Stimulated activated CD4-positive, alpha-beta T cell treated with anti-CD3 and anti-CD28 coated beads, Interleukin-4, amount 100 ng/mL, for 4 hours (primary cell): Measurements from ENCODE around the gene BCL2.
"Not testable (repeated sequence)": the region's sequence is repeated elsewhere in the genome, so short reads cannot be mapped to it uniquely, and the experiment has no call there.

Experiments
- DNase-seq, 2 experiments: peaks; one replicate each; pipeline ENCODE4 v3.0.0-alpha.2; 2020

The BCL2 gene

DNA sequence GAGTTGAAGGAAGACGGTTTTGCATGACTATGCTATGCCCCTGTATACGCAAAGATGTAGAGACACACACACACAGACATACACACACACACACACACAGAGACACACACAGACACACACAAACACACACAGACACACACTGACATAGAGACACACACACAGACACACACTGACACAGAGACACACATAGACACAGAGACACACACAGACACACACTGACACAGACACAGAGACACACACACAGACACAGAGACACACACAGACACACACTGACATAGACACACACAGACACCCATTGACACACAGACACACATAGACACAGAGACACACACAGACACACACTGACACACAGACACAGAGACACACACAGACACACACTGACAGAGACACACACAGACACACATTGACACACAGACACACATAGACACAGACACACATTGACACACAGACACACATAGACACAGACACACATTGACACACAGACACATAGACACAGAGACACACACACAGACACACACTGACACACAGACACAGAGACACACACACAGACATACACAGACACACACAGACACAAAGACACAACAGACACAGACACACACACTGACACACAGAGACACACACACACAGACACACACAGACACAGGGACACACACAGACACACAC is 121.3 kb downstream of the BCL2 start:
- DNase-seq = no peak

DNA sequence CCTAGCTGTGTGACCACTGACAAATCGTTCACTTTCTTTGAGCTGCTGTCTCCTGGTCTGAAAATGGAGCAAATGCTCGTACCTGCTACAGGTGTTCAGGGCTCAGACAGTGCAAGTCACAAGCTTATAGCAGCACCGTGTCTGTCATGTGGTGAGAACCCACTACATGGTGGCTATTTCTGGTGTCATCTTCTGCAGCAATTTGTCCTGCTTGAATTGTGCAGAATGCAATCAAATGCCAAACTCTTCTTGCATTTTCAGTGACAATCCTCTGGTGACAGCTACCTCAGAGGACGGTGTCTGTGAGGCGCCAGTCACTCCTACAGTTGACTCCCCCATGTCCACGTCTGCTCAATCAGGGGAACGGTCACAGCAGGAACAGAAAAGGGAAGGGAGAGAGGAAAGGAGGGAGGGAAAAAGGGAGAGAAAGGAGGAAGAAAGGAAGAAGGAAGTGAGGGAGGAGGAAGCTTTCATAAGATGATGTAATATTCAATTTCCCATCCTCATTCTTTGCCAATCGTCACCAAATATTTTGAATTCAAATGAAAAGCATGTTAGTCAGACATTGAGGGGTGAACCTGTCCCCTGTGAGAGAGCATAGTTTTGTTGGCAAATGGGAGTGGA is 122.2 kb downstream of the BCL2 start:
- no peak for DNase-seq

DNA sequence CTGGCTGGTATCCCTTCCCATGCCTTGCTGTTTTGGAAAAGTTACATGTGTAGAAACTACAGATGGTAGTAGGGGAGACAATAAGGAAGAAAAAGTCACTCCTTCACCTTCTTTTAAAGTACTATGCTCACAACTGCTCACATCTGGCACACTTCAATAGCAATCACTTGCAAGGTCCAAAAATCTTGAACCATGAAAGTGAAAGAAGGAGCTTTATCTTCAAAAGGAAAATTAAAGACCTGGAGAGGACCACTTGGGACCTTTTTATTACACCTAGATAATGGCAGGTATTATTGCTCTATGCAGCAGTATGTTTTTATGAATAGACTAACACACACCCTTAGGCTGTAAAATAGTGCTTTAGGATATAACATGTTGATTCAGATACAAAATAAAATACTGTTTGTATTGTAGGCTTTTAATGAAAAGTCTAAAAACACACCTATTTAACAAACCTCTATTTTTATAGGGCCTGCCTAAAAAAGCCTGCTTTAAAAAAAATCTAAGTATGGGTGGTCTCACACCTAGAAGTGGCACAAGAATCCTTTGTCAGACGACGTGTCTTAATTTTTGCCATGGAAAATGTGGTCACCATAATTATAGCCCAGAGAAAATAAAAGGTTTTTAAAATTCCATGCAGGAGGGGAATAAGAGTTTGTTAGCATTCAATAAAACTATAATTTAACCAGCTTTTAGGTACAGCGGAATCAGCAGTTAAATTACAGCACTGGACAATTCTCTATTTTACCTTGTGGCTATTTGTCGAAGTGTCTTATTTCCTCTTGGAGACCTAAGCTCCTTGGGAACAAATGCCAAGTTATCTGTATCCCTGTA is 124.0 kb downstream of the BCL2 start:
- no peak for DNase-seq

DNA sequence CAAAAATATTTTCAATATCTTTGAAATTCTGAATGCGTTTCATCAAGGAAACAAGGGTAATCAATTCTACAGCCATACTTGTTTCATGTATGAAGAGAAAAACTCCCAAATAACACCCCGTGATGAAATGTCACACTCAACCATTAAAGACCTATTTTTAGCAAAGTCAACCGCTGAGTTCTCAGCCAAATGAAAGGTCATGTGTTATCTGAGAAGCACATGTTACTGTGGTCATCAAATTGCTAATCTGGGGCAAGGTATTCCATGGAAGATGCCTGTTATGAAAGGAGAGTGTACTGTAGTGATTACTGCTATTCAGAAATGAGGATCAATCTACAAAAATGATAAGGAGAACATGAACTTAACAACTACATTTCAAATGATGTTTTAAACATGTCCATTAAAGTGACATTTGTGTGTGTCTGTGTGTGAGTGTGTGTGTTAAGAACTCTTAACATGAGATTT is 126.7 kb downstream of the BCL2 start:
- no peak for DNase-seq

DNA sequence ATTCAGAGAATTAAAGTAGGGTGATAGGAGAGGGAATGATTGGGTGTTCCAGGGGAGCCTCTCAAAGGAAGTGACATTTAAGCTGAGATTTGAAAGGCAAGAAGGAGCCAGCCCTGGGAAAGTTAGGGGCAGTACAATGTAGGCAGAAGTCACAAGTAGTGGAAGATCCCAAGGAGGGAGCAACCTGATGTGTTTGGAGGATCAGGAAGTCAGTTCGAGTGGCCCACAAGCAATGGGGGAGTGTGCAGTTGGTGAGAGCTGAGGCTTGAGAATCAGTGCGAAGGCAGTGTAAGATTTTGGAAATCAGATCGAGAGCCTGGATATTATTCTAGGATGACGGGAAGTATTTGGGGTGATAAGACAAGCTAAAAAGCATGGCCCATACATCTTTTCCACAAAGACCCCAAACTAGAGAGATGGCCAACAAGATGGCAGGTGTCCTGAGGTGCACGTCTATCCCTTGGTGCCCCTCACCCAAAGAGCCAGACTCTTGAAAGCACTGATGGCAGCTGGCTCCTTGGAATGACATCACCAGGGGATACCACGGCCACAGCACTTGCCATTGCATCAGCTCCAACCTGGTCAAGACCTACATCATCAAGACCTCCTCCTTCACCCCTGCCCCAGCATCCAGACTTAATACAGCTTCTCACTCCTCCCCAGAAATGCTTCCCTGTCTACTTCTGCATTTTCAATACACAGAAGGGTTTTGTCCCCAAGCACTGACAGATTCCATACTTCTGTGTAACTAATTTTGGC is 127.3 kb downstream of the BCL2 start:
- no peak for DNase-seq

DNA sequence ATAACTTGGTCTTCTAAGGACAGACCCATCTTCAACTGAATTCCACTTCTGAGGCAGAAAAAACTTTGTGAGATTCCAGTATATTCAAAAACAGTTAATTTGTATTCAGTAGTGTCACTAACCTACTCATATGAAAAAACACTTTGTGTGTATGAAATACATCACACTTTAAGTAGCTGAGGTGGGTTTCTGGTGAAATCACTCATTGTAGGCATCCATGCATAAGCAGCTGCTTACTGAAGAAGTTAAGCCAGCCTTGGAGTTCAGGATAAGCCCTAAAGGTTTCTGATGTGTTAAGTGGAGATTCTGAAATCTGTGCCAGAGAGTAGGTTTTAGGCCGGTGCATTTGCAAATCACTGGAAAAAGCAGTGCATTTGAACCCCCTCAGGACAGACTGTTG is 128.2 kb downstream of the BCL2 start:
- no peak for DNase-seq

DNA sequence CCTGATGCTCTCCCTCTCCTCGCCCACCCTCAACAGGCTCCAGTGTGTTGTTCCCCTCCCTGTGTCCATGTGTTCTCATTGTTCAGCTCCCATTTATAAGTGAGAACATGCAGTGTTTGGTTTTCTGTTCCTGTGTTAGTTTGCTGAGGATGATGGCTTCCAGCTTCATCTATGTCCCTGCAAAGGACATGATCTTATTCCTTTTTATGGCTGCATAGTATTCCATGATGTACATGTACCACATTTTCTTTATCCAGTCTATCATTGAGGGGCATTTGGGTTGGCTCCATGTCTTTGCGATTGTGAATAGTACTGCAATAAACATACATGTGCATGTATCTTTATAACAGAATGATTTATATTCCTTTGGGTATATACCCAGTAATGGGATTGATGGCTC is 128.7 kb downstream of the BCL2 start:
- DNase-seq = not testable (repeated sequence)

DNA sequence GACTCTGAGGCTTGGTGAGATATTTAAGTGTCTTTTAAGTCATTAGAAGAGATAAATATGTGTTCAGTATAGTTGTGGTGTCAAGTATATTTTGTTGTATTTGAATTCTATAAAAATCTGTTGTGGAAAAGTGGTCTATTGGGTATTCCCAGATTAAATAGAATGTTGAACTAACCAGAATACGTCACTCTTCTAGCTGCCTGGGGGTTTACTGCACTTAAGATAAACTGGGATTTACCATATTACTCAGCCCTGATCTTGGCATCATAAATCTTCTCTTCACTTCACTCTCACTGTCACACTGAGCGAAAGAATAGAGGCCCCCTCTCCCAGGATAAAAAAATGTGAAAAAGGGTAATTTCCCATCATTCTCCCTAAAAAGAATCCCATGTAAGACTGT is 129.8 kb downstream of the BCL2 start:
- no peak for DNase-seq

DNA sequence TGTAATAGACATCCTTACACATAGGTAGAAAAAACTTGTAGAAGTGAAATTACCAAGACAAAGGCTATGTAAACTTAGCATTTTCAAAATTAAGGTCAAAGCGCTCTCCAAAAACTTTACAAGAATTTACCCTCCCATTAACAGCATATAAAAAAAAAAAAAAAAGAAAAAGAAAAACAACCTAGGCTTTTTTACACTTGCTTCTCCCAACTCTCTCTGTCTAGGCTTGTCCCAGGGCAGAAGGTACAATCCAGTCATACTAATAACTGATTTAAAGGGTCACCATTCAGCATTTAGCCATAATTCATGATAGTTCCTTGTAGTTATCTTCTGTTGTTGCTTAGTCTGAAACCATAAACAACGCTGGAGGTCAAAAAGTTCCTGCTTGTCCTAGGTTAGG is 130.5 kb downstream of the BCL2 start:
- DNase-seq = no peak

DNA sequence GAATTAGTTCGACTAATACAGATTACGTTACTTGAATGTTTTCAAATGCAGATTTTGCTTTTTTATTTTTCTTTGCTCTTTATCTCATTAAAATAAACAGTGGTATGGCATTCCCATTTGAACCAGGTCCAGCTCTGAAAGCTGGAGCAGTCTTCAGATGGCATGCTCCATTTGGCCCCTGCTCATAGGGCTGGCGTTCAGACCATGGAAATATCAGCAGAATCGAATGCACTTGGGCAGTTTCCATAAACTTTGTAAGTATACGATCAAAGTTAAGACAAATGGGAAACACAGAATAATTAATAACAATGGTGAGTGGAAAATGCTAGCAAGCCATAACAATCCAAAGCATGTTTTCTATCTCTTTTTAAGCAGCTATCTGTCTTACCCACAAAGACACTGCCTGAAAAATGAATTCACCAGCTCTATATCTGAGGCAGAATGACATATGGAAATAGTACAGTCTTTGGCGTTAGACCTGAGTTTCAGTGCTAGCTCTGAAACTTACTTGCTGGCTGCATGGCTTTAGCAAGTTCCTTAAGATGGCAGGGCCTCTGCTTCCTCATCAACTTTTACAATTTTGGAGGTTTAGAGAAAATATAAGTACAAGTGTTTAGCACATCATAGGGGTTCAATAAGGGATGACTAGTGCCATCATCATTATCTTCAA is 131.6 kb downstream of the BCL2 start:
- DNase-seq = no peak

DNA sequence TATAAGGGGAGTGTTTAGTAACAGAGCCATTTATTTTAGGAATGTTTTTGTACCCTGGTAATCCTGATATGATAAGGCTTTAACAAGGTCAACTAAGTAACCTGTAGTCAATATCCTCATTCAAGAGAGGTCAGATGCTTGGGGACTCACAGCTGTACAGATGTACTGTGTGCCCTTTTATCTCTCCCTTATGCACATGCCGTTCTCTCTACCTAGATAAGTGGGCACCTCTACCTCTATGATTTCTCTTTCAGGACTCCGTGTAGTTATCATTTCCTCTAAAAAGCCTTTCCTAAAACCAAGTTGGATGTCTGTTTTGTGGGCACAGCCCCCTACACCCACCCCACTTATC is 132.4 kb downstream of the BCL2 start:
- DNase-seq = no peak

DNA sequence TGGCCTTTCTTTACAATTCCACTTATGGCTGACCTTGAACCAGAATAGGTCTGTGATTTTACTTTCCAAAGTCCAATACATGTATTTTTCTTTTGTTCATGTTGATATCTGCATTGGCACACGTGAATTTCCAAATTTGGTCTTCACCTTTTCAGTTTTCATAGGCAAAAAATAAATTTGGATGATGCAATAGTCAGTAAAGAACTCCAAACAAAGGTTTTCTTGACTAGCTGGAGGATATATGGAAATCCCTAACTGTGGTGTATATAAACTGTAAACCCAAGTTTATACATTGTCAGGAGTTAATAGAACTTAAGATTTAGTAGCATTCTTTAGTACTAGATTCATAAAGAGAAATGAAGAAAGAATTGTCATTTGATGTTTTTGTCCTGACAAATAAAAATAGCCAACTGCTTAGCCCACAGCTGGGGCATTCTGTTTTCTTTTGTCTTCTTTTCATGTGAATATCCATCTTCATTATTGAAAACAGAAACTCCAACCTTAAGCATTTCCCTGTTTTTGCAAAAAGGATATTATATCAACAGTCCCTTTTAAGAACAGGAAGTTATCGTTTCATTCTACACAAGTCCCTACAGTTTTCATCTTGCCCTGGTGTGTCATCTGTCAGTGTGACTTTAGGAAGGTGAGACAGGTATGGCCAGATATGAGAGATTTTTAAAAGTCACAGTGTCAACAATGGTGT is 132.9 kb downstream of the BCL2 start:
- no peak for DNase-seq

DNA sequence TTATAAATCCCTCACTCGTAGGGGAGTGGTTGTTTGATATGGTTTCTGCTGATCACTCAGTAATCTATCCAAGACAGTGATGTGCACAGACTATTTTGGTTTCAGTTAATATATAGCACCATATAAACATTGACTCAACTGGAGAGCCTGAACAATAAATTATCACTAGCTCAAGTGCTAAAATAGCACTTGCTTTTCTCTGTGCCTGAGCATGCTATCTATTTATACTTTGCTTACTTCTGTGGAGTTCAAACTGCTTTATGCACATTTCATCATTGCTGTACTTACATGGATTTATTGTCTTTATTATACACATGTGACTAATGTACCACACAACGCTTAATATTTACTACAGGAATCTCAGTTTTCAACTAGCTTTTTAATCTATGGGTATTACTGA is 133.6 kb downstream of the BCL2 start:
- no peak for DNase-seq

DNA sequence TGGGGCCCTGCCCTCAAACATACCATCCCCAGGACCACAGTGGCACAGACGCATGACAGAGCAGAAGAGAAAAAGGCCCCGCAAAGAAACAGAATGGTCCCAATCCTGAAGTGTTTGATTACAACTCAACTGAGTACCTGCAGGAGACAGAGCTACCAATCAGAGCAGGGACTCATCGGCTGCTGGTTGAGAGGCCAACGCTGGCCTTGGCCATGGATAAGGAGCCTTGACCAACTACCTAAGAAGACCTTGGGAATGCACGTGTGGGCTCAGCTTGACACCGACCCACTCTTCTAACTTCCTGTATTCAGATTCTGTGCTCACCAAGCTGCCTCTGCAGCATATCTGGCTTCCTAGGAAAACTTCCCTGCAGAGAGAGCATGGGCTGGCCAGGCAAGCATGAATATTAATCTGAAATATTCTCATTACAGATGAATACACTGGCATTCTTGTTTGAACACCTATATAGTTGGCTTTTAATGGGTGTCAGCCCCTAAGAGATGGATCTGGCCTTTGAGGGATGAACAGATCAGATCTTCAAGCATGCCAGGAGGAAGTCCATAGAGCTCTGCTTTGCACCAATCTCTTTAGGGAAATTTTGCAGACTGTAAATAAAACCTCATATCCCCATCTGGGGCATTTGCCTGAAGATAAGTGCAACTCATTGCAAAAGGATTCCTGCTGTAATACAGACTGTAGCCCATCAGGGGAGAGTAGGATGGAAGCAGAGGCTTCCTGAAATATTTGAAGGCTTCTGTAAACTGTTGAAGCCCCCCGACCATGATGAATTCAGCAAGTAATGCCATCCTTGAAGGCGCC is 135.4 kb downstream of the BCL2 start:
- no peak for DNase-seq

DNA sequence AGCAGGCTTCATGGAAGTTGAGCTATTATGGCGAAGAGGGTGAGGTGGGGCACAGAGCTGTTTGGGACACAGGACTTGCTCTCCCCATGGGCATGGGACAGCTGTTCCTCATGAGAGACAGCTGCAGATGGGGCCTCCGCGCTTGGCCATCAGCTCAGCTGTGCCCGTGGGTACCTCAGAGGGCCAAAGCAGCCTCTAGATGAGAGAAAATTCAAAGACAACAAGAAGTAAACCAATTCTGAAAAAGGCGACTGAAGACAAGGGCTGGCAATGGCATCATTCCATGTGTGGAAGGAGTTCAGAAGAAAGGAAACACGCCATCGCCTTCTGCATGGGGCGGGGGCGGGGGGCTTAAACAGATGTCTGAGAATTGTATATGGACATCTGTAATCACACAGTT is 136.2 kb downstream of the BCL2 start:
- no peak for DNase-seq

DNA sequence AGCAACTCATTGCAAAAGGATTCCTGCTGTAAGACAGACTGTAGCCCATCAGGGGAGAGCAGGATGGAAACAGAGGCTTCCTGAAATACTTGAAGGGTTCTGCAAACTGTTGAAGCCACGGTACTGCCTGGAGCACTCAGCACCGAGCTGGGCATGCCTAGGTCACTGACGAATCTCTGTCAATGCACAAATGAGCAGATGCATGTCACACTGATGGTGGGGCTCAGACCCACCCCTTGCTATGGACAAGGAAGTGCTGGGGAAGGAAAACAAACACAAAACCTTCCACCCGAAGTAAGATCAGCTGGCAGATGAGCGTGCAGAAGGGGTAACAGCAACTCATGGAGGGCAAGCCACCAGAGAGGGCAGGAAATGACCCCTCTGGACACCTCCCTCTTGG is 136.7 kb downstream of the BCL2 start:
- no peak for DNase-seq

DNA sequence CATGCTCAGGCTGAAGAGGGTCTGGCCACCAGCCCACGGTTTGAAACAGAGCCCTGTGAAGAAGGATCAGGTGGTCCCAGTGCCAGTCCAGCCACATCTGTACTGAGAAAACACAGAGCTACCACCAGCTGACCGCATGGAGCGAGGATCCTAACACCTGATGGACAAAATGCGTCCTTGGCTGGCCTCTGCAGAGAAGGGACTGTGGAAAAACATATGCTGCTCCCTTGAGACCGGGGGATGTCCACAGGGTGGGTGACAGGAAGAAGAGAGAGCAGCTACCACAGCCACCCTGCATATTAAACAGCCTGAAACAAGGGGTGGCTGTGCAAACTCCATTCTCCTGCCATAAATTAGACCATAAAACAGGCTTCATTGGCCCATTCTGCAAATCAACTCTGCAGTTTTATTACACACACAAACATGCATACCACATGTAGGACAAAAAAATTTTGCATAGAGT is 137.2 kb downstream of the BCL2 start:
- no peak for DNase-seq

DNA sequence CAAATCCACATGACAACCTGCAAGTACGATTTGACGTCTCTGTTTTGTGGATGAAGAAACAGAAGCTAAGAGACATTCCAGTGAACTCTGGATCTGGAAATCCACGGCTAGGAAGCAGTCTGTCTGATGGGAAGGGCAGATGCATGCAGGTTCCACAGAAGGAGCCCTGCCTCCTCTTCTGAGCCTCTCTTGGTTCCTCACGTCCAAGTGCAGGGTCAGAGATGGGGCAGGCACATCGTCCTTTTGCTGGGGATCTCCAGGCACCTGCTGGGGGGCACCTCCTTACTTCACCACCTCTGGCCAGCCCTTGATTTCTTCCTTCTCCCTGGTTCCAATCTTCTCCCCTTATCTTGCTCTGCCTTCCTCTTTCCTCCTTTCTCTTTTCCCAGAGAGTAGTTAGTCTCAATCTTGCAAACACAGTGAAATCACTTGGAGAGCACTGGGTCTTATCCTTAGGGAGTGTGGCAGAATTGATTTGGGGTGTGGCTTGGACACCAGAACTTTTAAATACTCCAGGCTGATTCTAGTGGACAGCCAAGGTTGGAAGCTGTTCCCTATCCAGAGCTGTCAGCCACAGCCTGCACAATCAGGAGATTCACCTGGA is 137.8 kb downstream of the BCL2 start:
- DNase-seq = no peak

DNA sequence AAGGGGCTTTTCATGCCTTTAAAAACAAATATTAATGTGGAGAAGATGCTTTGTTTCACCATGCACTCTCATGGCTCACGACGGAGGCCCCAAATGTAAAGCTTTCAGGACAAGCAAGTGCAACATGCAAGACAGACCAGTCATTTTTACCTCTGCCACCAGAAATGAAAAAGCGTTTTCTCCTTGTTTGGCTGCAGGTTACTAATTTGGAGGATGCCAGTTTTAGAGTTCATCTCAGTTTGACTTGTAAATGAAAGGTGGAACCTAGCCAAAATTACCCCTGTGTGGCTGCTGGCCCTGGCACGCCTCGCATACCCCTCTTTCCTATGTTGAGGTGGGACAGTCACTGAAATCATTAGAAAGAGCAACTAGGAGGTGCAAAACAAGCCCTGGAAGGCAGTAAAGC is 138.6 kb downstream of the BCL2 start:
- DNase-seq = no peak

DNA sequence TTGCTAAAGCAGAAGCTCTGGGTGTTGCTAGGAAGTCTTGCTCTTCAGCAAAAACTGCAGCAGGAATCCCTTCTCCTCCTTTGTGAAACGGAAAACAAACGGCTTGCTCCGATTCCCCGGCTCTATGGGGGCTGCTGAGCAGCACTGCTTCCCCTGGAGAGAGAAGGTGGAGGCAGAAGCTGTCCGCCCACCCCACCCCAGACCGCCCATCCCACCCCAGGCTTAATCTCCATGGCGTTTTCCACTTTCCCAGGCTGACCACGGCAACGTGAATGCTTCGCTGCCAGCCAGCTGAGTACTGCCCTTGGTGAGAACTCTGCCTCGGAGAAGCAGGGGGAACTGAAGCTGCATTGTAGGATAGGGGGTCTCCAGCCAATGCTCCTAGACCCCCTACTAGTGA is 139.2 kb downstream of the BCL2 start:
- no peak for DNase-seq

DNA sequence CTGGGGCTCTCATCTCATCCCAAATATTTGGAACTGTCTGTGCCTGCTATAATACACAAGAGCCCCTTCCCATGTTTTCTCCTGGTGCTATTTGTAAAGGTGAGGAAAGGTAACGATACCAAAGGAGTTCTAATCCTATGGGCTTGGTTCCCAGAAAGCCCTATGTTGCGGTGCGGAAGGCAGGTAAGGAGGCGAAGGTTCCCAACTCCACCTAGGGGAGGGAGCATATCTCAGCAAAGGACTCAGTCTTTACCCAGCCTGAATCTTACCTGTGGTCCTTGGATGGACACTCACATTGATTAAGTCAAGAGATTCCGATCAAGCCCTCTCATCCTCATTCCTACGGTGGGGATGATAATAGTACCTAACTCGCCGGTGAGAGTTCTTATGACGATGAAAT is 140.1 kb downstream of the BCL2 start:
- DNase-seq = no peak
